ENCODE measurements around the gene PES1. TPM values are rescaled to one million over a fixed set of nuclear protein-coding genes. Genes with fewer than 3 reads are reported as not detected.

The PES1 gene
- total and polyA plus RNA-seq, 2 experiments from 2014 or later, result 64.1 to 76.9 TPM

DNA sequence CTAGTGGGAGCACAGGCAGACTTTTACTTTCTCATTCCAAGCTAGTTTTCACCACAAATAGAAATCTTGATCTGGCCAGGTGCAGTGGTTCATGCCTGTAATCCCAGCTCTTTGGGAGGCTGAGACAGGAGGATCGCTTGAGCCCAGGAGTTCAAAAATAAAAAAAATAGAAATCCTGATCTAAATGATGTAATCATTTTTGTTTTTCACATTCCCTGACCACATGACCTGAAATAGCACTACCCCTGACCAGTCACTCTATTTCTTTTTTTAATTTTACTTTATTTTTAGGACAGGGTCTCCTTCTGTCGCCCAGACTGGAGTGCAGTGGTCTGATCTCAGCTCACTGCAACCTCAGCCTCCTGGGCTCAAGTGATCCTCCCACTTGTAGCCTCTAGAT, 13.0 kb upstream of the PES1 start (continued):
- TF ChIP-seq, protein P1, sequence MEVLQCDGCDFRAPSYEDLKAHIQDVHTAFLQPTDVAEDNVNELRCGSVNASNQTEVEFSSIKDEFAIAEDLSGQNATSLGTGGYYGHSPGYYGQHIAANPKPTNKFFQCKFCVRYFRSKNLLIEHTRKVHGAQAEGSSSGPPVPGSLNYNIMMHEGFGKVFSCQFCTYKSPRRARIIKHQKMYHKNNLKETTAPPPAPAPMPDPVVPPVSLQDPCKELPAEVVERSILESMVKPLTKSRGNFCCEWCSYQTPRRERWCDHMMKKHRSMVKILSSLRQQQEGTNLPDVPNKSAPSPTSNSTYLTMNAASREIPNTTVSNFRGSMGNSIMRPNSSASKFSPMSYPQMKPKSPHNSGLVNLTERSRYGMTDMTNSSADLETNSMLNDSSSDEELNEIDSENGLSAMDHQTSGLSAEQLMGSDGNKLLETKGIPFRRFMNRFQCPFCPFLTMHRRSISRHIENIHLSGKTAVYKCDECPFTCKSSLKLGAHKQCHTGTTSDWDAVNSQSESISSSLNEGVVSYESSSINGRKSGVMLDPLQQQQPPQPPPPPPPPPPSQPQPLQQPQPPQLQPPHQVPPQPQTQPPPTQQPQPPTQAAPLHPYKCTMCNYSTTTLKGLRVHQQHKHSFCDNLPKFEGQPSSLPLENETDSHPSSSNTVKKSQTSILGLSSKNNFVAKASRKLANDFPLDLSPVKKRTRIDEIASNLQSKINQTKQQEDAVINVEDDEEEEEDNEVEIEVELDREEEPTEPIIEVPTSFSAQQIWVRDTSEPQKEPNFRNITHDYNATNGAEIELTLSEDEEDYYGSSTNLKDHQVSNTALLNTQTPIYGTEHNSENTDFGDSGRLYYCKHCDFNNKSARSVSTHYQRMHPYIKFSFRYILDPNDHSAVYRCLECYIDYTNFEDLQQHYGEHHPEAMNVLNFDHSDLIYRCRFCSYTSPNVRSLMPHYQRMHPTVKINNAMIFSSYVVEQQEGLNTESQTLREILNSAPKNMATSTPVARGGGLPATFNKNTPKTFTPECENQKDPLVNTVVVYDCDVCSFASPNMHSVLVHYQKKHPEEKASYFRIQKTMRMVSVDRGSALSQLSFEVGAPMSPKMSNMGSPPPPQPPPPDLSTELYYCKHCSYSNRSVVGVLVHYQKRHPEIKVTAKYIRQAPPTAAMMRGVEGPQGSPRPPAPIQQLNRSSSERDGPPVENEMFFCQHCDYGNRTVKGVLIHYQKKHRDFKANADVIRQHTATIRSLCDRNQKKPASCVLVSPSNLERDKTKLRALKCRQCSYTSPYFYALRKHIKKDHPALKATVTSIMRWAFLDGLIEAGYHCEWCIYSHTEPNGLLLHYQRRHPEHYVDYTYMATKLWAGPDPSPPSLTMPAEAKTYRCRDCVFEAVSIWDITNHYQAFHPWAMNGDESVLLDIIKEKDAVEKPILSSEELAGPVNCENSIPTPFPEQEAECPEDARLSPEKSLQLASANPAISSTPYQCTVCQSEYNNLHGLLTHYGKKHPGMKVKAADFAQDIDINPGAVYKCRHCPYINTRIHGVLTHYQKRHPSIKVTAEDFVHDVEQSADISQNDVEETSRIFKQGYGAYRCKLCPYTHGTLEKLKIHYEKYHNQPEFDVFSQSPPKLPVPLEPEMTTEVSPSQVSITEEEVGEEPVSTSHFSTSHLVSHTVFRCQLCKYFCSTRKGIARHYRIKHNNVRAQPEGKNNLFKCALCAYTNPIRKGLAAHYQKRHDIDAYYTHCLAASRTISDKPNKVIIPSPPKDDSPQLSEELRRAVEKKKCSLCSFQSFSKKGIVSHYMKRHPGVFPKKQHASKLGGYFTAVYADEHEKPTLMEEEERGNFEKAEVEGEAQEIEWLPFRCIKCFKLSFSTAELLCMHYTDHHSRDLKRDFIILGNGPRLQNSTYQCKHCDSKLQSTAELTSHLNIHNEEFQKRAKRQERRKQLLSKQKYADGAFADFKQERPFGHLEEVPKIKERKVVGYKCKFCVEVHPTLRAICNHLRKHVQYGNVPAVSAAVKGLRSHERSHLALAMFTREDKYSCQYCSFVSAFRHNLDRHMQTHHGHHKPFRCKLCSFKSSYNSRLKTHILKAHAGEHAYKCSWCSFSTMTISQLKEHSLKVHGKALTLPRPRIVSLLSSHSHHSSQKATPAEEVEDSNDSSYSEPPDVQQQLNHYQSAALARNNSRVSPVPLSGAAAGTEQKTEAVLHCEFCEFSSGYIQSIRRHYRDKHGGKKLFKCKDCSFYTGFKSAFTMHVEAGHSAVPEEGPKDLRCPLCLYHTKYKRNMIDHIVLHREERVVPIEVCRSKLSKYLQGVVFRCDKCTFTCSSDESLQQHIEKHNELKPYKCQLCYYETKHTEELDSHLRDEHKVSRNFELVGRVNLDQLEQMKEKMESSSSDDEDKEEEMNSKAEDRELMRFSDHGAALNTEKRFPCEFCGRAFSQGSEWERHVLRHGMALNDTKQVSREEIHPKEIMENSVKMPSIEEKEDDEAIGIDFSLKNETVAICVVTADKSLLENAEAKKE (CRISPR knock-in tag; IDR thresholded peaks at IDR 0.05), result no peak

DNA sequence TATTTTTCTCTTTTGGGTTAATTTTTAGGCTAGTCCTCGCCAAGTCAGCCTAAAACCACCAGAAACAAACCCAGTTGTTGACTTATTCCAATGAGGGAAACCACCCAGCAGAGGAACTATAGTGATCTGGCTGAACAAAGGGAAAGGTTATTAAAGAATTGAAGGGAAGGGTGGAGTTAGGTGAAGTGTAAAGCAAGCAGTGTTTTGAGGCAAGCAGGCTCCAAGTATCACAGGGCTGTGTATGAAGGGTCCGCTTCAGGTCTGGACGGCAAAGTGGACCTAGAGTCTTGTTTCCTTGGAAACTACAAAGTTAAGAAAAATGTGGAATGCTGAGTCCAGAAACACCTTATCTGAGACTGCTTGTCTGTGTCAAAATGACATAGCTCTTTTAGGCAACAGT, 12.1 kb upstream of the PES1 start:
- Mint-ChIP-seq H3K4me3 (no peak overlapping the region), H3K27ac (0 out of 2 replicates have a peak overlapping the region, but pooled peaks have one; percentile 3), H3K4me1 (peaks cover 32% of the 10 kb centered on the region), H3K27me3 (ENCODE audit: insufficient read depth, low read depth, poor library complexity) (peaks cover 11% of the 10 kb centered on the region), H3K9me3 (no peaks in the 10 kb centered on the region; the same call in 2 of the 3 replicates), H3K36me3 (ENCODE audit: low read depth) (no peaks in the 10 kb centered on the region; the same call in 2 of the 3 replicates)
- no peak overlapping the region for H2AFZ ChIP-seq
- no peaks in the 10 kb centered on the region for H4K20me1 ChIP-seq (replicated peaks; ENCODE audit: insufficient read depth)
- no peak overlapping the region for H3K4me2 ChIP-seq
- H3K79me2 ChIP-seq (replicated peaks; ENCODE audit: insufficient read depth), result peaks cover 8% of the 10 kb centered on the region
- H3K4me3 ChIP-seq, result no peak overlapping the region
- DNase-seq (ENCODE audit: low spot score), result no peak
- H3F3A ChIP-seq (replicated peaks; ENCODE audit: low read depth), result peaks cover 6% of the 10 kb centered on the region; the same call in 1 of the 2 replicates
- ATAC-seq, result no peak
- no peak overlapping the region for H3K27ac ChIP-seq (ENCODE audit: low read depth)
- no peaks in the 10 kb centered on the region for H3K36me3 ChIP-seq (ENCODE audit: insufficient read depth)
- no peaks in the 10 kb centered on the region for H3K27me3 ChIP-seq (ENCODE audit: insufficient read depth)
- no peaks in the 10 kb centered on the region for H3K9me2 ChIP-seq (ENCODE audit: insufficient read depth)
- peaks cover 29% of the 10 kb centered on the region for H3K4me1 ChIP-seq (ENCODE audit: insufficient read depth)
- TF ChIP-seq, protein P1 (CRISPR knock-in tag; IDR thresholded peaks at IDR 0.05), result no peak
- TF ChIP-seq, protein P2, sequence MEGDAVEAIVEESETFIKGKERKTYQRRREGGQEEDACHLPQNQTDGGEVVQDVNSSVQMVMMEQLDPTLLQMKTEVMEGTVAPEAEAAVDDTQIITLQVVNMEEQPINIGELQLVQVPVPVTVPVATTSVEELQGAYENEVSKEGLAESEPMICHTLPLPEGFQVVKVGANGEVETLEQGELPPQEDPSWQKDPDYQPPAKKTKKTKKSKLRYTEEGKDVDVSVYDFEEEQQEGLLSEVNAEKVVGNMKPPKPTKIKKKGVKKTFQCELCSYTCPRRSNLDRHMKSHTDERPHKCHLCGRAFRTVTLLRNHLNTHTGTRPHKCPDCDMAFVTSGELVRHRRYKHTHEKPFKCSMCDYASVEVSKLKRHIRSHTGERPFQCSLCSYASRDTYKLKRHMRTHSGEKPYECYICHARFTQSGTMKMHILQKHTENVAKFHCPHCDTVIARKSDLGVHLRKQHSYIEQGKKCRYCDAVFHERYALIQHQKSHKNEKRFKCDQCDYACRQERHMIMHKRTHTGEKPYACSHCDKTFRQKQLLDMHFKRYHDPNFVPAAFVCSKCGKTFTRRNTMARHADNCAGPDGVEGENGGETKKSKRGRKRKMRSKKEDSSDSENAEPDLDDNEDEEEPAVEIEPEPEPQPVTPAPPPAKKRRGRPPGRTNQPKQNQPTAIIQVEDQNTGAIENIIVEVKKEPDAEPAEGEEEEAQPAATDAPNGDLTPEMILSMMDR (conservative IDR thresholded peaks at IDR 0.05; ENCODE audit: low read depth in 2 of 2), result no peak
- no peak for TF ChIP-seq JUNB (IDR thresholded peaks at IDR 0.05; ENCODE audit: unreplicated experiment)
- no peak for TF ChIP-seq ZNF114 (CRISPR knock-in tag; IDR thresholded peaks at IDR 0.05)

Data from GM23338 (cell line).